ENCODE measurements around the gene MIER2.

DNA sequence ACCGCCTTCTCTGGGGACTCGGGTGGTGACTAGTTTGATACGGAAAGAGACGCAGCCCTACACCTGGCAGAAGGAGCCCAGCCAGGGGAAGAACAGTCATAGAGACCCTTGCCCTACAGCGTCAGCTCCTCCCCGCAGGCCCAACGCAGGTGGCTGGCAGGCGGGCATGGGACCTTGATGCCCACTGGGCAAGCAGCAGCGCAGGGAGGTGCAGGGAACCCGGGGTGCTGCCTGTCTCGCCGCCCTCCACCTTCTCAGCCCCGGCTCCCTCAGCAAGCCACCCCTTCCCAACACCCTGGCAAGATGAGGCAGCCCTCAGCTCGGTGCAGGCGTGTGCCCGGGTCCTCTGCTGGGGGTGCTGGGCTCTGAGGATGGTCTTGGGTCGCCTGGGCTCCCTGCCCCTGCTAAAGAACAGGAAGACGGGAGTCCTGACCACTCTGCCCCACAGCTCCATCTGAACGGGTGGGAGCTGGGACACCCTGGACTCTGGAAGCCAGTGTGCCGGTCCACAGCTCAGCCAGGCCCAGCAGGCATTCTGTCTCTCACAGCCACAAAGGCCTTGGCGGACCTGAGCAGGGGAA, 9.0 kb downstream of the MIER2 start:
- TF ChIP-seq, protein P1, sequence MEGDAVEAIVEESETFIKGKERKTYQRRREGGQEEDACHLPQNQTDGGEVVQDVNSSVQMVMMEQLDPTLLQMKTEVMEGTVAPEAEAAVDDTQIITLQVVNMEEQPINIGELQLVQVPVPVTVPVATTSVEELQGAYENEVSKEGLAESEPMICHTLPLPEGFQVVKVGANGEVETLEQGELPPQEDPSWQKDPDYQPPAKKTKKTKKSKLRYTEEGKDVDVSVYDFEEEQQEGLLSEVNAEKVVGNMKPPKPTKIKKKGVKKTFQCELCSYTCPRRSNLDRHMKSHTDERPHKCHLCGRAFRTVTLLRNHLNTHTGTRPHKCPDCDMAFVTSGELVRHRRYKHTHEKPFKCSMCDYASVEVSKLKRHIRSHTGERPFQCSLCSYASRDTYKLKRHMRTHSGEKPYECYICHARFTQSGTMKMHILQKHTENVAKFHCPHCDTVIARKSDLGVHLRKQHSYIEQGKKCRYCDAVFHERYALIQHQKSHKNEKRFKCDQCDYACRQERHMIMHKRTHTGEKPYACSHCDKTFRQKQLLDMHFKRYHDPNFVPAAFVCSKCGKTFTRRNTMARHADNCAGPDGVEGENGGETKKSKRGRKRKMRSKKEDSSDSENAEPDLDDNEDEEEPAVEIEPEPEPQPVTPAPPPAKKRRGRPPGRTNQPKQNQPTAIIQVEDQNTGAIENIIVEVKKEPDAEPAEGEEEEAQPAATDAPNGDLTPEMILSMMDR (IDR thresholded peaks at IDR 0.05; ENCODE audit: low read depth, low read length, missing input control), result no peak
- TF ChIP-seq JUND (IDR thresholded peaks at IDR 0.05) (no peak), RAD21 (IDR thresholded peaks at IDR 0.05) (no peak), TAF1 (conservative IDR thresholded peaks at IDR 0.05) (no peak), EGR1 (IDR thresholded peaks at IDR 0.05; ENCODE audit: low read depth in 2 of 2) (no peak), YY1 (IDR thresholded peaks at IDR 0.05) (no peak), MAX (IDR thresholded peaks at IDR 0.05) (no peak), ZBTB33 (IDR thresholded peaks at IDR 0.05) (no peak), ATF3 (IDR thresholded peaks at IDR 0.05) (no peak)
- TF ChIP-seq, protein P2, sequence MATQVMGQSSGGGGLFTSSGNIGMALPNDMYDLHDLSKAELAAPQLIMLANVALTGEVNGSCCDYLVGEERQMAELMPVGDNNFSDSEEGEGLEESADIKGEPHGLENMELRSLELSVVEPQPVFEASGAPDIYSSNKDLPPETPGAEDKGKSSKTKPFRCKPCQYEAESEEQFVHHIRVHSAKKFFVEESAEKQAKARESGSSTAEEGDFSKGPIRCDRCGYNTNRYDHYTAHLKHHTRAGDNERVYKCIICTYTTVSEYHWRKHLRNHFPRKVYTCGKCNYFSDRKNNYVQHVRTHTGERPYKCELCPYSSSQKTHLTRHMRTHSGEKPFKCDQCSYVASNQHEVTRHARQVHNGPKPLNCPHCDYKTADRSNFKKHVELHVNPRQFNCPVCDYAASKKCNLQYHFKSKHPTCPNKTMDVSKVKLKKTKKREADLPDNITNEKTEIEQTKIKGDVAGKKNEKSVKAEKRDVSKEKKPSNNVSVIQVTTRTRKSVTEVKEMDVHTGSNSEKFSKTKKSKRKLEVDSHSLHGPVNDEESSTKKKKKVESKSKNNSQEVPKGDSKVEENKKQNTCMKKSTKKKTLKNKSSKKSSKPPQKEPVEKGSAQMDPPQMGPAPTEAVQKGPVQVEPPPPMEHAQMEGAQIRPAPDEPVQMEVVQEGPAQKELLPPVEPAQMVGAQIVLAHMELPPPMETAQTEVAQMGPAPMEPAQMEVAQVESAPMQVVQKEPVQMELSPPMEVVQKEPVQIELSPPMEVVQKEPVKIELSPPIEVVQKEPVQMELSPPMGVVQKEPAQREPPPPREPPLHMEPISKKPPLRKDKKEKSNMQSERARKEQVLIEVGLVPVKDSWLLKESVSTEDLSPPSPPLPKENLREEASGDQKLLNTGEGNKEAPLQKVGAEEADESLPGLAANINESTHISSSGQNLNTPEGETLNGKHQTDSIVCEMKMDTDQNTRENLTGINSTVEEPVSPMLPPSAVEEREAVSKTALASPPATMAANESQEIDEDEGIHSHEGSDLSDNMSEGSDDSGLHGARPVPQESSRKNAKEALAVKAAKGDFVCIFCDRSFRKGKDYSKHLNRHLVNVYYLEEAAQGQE (IDR thresholded peaks at IDR 0.05), result no peak

Measured in liver (tissue), 3 donors.